Measurements from ENCODE around the gene NRARP. TPM values are rescaled to one million over a fixed set of nuclear protein-coding genes. Genes with fewer than 3 reads are reported as not detected.
A peak's percentile ranks its signal among the peaks of the same experiment; 100 is the strongest.
"Not testable (repeated sequence)": the region's sequence is repeated elsewhere in the genome, so short reads cannot be mapped to it uniquely, and the experiment has no call there.

Gene NRARP
- total RNA-seq, result 3.6 TPM

- DNase-seq, result peak; percentile 78
Measured at GRCh38 chr9:137302118-137302448, at the start of gene NRARP. TSS of gene NRARP (minus strand) at chr9:137302271. CDS start at chr9:137301928, 343 bp downstream.

GRCh38 chr9:137350696-137351584 lies 48.9 kb upstream of the NRARP start:
- DNase-seq, result no peak

GRCh38 chr9:137349471-137350033 lies 47.5 kb upstream of the NRARP start:
- no peak for DNase-seq

- DNase-seq, result no peak
Measured at GRCh38 chr9:137348769-137349470, 46.8 kb upstream of the NRARP start.

GRCh38 chr9:137347928-137348327 lies 45.9 kb upstream of the NRARP start:
- DNase-seq, result no peak

GRCh38 chr9:137342482-137342881 lies 40.4 kb upstream of the NRARP start:
- DNase-seq, result no peak

- no peak for DNase-seq
Measured at GRCh38 chr9:137341227-137341626, 39.2 kb upstream of the NRARP start.

- not testable (repeated sequence) for DNase-seq
Measured at GRCh38 chr9:137339908-137340462, 37.9 kb upstream of the NRARP start.

- no peak for DNase-seq
Measured at GRCh38 chr9:137339045-137339907, 37.2 kb upstream of the NRARP start.

- no peak for DNase-seq
Measured at GRCh38 chr9:137336735-137337134, 34.7 kb upstream of the NRARP start.

GRCh38 chr9:137333016-137333671 lies 31.1 kb upstream of the NRARP start:
- no peak for DNase-seq

- no peak for DNase-seq
Measured at GRCh38 chr9:137331929-137332328, 29.9 kb upstream of the NRARP start.

GRCh38 chr9:137330689-137331088 lies 28.6 kb upstream of the NRARP start:
- no peak for DNase-seq

GRCh38 chr9:137329590-137329989 lies 27.5 kb upstream of the NRARP start:
- not testable (repeated sequence) for DNase-seq

- not testable (repeated sequence) for DNase-seq
Measured at GRCh38 chr9:137327641-137328550, 25.8 kb upstream of the NRARP start.

- no peak for DNase-seq
Measured at GRCh38 chr9:137326445-137327065, 24.5 kb upstream of the NRARP start.

- no peak for DNase-seq
Measured at GRCh38 chr9:137325799-137326198, 23.7 kb upstream of the NRARP start.

- no peak for DNase-seq
Measured at GRCh38 chr9:137325124-137325523, 23.1 kb upstream of the NRARP start.

- no peak for DNase-seq
Measured at GRCh38 chr9:137323531-137324331, 21.7 kb upstream of the NRARP start.

Data from occipital lobe (tissue), 2 donors.